ENCODE data around the gene SLC1A7.

Gene SLC1A7

DNA sequence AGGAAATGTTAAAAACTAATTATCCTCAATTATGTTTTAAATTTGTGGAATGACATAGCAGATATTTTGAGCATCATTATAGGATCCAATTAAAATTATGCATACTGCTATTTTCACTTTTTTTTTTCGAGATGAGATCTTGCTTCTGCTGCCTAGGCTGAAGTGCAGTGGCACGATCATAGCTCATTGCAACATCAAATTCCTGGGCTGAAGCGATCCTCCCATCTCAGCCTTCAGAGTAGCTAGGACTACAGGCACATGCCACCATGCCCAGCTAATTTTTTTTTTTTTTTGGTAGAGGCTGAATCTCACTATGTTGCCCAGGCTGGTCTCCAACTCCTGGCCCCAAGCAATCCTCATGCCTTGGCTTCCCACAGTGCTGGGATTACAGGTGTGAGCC is 11.3 kb upstream of the SLC1A7 start:
- TF ChIP-seq, protein P1, sequence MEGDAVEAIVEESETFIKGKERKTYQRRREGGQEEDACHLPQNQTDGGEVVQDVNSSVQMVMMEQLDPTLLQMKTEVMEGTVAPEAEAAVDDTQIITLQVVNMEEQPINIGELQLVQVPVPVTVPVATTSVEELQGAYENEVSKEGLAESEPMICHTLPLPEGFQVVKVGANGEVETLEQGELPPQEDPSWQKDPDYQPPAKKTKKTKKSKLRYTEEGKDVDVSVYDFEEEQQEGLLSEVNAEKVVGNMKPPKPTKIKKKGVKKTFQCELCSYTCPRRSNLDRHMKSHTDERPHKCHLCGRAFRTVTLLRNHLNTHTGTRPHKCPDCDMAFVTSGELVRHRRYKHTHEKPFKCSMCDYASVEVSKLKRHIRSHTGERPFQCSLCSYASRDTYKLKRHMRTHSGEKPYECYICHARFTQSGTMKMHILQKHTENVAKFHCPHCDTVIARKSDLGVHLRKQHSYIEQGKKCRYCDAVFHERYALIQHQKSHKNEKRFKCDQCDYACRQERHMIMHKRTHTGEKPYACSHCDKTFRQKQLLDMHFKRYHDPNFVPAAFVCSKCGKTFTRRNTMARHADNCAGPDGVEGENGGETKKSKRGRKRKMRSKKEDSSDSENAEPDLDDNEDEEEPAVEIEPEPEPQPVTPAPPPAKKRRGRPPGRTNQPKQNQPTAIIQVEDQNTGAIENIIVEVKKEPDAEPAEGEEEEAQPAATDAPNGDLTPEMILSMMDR (IDR thresholded peaks at IDR 0.05; ENCODE audit: borderline replicate concordance, insufficient read depth, low read depth, low read length), result no peak
- H3K4me3 ChIP-seq (ENCODE audit: low read depth, low read length), result no peak overlapping the region

- no peak overlapping the region for H3K4me3 ChIP-seq (ENCODE audit: low read depth, low read length)
- TF ChIP-seq, protein P1 (IDR thresholded peaks at IDR 0.05; ENCODE audit: borderline replicate concordance, insufficient read depth, low read depth, low read length), result no peak
Observed at GRCh38 chr1:53148123-53148522, 5.7 kb upstream of the SLC1A7 start.

GRCh38 chr1:53147174-53147573 is 4.7 kb upstream of the SLC1A7 start:
- H3K4me3 ChIP-seq (ENCODE audit: low read depth, low read length), result no peak overlapping the region
- TF ChIP-seq, protein P1 (IDR thresholded peaks at IDR 0.05; ENCODE audit: borderline replicate concordance, insufficient read depth, low read depth, low read length), result no peak

DNA sequence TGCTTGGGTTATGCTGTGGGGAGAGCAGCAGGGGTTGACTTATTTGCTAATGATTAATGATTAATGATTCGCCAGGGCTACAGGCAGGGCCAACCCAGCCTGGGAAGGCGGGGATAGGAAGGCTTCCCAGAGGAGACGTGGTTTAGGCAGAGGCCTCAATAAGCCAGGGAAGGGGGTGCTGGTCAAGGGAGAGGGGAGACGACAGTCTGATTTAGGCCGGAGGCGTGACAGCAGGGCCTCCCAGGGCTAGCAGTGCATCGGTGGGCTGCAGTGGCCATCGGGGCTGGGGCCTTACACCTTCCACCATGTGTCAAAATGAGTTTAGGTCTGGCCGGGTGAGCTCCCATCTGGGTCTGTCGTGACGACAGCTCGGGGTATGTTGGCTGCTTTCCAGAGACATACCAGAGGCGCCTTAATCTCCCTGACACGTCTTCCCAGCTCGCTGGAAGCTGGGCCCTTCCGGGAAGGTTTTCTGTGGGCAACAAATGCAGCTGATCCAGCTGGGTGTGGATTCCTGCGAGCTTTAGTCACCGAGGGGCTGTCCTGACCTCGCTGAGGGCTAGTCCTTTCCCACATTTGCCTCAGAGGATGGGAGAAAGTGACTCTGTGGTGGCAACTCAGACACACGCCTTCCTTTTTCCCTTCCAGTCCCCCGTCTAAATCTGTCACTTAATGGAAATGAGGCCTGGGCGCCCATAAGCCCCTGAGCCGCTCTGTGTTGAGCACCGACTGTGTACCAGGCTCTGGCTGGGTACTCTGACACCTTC is 3.7 kb upstream of the SLC1A7 start:
- TF ChIP-seq, protein P1 (IDR thresholded peaks at IDR 0.05; ENCODE audit: borderline replicate concordance, insufficient read depth, low read depth, low read length), result no peak
- H3K4me3 ChIP-seq (ENCODE audit: low read depth, low read length), result no peak overlapping the region

DNA sequence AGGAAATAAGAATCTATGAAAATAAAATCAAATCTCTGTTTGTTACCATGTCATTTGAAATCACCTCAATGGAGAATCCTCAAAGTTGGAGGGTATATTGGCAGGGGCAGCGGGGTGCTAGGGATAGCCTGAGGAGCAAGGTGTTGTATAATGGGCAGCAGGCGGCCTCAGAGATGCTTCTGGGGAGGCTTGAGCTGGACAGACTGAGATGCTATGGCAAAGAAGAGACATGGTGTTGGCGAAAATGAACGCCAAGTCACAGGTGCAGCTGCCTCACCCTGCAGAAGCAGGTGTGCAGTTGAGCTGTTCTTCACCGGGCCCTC is 3.1 kb upstream of the SLC1A7 start:
- H3K4me3 ChIP-seq (ENCODE audit: low read depth, low read length), result no peak overlapping the region
- TF ChIP-seq, protein P1 (IDR thresholded peaks at IDR 0.05; ENCODE audit: borderline replicate concordance, insufficient read depth, low read depth, low read length), result no peak

DNA sequence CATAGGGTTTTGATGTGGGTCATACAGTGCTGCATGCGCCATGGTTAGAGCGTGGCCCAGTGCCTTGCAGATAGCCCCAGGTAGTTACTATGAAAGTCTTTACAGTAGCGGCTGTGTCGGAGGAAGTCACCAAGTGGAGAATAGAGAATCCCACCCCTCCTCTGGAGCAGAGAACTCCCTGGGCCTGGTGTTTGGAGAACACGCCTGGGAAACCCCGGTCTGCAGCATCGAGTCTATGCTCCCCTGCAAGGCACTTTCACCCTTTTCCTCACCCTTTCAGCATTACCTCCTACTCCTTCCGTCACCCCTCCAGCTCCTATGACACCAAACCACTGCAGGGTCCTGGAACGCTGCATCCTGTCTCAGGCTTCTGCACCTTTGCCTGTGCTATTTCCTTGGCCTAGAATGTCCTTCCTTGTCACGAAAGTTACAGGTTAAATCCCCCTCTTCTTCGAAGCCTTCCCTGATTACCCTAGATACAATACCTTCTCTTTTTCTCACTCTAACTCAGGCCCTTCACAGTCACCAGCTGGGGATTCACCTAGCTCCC is 2.7 kb upstream of the SLC1A7 start:
- H3K4me3 ChIP-seq (ENCODE audit: low read depth, low read length), result no peak overlapping the region
- TF ChIP-seq, protein P1 (IDR thresholded peaks at IDR 0.05; ENCODE audit: borderline replicate concordance, insufficient read depth, low read depth, low read length), result no peak

DNA sequence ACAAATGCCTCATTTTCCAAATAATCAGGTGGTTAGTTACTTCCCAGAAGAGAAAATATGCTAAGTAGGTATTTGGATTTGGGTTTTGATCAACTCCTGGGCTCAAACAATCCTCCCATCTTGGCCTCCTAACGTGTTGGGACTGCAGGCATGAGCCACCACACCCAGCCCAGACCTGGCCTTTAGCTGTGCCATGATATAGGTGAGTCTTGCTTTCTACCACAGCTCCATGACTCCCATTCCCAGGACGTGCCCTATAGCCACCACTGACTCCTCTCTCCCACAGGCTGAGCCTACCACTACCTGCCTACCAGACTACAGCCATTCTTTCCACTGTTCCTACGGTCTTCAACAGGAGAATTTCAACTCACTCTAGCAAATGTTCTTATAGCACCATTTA is 1.8 kb upstream of the SLC1A7 start:
- H3K4me3 ChIP-seq (ENCODE audit: low read depth, low read length), result no peak overlapping the region
- TF ChIP-seq, protein P1 (IDR thresholded peaks at IDR 0.05; ENCODE audit: borderline replicate concordance, insufficient read depth, low read depth, low read length), result no peak

All from GM12875 (cell line).